HUES6 (cell line): Measurements from ENCODE around the gene STK35.

Experiments
- H3K27ac ChIP-seq: 2 replicates; pipeline ENCODE4 v1.7.0; 2013; ENCODE audit warnings: low read depth, mild to moderate bottlenecking, low read length, inconsistent platforms
- H3K27me3 ChIP-seq: 2 replicates; pipeline ENCODE4 v1.6.1; 2013; ENCODE audit warnings: low read length; ENCODE audit not compliant: control insufficient read depth, insufficient read depth
- H3K36me3 ChIP-seq: 2 replicates; pipeline ENCODE4 v1.6.1; 2013; ENCODE audit warnings: low read length; ENCODE audit not compliant: control insufficient read depth, insufficient read depth
- H3K4me1 ChIP-seq: 2 replicates; pipeline ENCODE4 v1.6.1; 2013; ENCODE audit warnings: low read length; ENCODE audit not compliant: control insufficient read depth, insufficient read depth
- H3K4me3 ChIP-seq: 2 replicates; pipeline ENCODE4 v1.5.1; 2013; ENCODE audit warnings: low read depth, low read length
- H3K9ac ChIP-seq: one replicate; pipeline ENCODE4 v1.6.1; 2013; ENCODE audit warnings: mild to moderate bottlenecking, low read length
- H3K9me3 ChIP-seq: 2 replicates; pipeline ENCODE4 v1.6.1; 2013; ENCODE audit warnings: low read depth, low read length; ENCODE audit not compliant: control insufficient read depth, insufficient read depth

STK35 gene

DNA sequence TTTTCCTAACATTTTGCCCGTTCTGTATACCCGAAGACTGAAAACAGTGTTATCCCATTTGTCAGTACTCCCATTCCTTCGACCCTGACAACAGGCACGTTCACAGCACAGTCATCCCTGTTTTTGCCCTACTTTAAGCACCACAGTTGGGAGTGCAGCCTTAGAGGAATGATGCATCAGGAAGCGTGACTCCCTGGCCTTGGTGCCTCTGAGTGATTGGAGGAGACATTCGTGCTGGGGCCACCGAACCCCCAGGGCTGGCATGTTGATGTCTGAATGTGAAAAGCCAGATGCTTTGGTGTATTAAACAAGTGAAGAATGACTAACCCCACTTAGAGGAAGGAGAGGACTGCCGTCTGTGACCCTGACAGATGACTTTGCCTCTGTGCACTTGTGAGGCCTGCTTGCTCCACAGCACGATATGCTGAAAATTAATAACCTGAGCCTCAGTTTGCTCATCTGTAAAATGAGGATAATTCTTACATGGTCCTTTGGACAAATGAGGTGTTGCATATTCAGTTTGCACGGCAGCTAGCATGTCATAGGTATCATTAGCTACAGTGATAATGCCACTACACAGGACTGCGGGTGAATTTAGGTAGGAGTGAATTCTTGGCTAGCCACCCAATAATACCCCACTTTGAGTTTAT, 36.0 kb downstream of the STK35 start:
- Histone ChIP-seq H3K36me3 (no peaks in the 10 kb centered on the region), H3K27me3 (no peaks in the 10 kb centered on the region), H3K4me3 (no peak overlapping the region), H3K9ac (no peak overlapping the region), H3K27ac (no peak overlapping the region), H3K4me1 (peaks cover 12% of the 10 kb centered on the region; the same call in 1 of the 2 replicates), H3K9me3 (no peaks in the 10 kb centered on the region)

DNA sequence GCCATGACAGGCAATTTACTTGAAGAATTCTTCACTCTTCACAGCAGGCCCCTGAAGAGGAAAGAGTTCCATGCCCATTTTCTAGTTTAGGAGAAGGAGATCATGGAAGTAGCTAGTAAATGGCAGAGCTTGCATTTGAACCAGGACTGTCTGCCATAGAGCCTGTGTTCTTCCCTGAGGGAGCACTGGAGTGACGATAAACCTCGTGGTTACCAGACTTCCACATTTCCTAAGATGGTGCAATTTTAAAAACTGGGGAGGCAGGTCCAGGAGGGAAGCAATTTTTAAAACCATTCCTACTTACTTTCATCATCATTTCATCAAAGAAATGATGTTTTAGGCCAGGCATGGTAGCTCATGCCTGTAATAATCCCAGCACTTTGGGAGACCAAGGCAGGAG, 36.8 kb downstream of the STK35 start:
- Histone ChIP-seq H3K27ac (no peak overlapping the region), H3K4me3 (no peak overlapping the region), H3K9me3 (no peaks in the 10 kb centered on the region), H3K9ac (no peak overlapping the region), H3K4me1 (peaks cover 5% of the 10 kb centered on the region; the same call in 1 of the 2 replicates), H3K27me3 (no peaks in the 10 kb centered on the region), H3K36me3 (no peaks in the 10 kb centered on the region)

GRCh38 chr20:2139250-2139649, 37.6 kb downstream of the STK35 start:
- Histone ChIP-seq H3K4me3 (no peak overlapping the region), H3K9me3 (no peaks in the 10 kb centered on the region), H3K27me3 (no peaks in the 10 kb centered on the region), H3K9ac (no peak overlapping the region), H3K4me1 (no peaks in the 10 kb centered on the region), H3K27ac (no peak overlapping the region), H3K36me3 (peaks cover 4% of the 10 kb centered on the region)

DNA sequence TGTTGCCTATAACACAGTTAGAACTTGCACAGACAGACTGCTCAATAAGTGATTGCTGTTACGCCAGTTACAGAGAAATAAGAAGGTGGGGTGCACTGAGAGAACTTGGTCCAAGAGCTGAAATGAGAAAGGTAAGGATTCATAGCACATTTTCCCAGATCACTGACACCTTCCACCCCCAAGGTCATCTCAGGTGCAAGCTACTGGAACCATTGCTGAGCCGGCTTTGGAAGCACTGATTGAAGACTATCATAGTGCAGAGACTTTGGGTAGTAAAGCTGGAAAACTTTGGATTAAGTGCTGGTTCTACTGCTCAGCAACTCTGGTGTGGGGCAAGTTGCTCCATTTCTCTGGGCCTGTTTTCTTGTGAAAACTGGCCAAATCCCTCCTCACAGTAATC, 38.1 kb downstream of the STK35 start:
- no peaks in the 10 kb centered on the region for H3K9me3 ChIP-seq
- peaks cover 9% of the 10 kb centered on the region for H3K36me3 ChIP-seq
- no peak overlapping the region for H3K27ac ChIP-seq

GRCh38 chr20:2140561-2140960, 38.9 kb downstream of the STK35 start:
- H3K4me3 ChIP-seq: no peak overlapping the region
- H3K9me3 ChIP-seq: no peaks in the 10 kb centered on the region
- H3K4me1 ChIP-seq: peaks cover 3% of the 10 kb centered on the region; the same call in 1 of the 2 replicates
- peaks cover 11% of the 10 kb centered on the region for H3K36me3 ChIP-seq
- no peaks in the 10 kb centered on the region for H3K27me3 ChIP-seq
- no peak overlapping the region for H3K27ac ChIP-seq
- no peak overlapping the region for H3K9ac ChIP-seq

More for the DNA sequence above, 38.1 kb downstream of the STK35 start:
- H3K9ac ChIP-seq: no peak overlapping the region
- H3K4me3 ChIP-seq: no peak overlapping the region
- peaks cover 1% of the 10 kb centered on the region; the same call in 1 of the 2 replicates for H3K4me1 ChIP-seq
- H3K27me3 ChIP-seq: no peaks in the 10 kb centered on the region

DNA sequence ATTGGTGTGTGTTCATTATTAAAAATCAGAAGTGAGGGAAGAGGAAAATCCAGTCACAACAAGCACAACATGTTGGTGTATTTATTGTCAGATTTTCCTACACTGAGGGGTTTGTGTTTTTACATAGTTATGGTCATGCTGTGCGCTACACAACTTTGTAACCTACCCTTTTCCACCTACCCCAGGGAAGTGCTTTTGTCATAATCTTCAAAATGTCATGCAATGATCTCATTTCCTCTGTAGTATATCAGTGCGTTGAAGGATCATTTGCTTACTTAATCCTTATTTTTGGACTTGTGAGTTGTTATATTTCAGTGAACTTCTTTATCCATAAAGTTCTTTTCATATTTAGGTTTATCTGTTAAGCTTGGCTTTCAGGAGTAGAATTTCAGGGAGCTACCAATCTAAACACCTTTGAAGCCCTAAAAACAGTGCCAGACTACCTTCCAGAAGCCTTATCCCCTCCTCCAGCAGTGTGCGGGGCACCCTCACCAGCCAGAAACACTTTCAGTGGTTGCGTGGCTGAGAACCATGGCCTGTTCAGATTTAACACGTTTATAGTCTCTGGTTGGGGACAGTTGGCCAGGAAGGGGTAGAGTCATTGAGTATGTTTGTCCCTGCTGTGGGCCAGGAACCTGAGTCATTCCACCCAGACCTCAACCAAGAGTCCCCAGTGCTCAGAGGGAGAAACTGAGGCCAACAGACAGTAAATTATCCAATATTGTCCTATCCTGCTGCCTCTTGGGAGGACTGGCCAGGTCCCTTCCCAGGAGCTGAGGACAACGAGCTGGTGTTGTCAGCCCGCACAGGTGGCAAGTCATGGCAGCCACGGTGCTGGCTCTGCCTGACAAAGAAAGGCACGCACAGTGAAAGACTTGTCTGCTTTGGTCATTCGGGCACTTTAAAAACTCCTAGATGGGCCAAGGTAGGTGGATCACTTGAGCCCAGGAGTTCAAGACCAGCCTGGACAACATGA, 40.3 kb downstream of the STK35 start:
- Histone ChIP-seq H3K4me3 (no peak overlapping the region), H3K9ac (no peak overlapping the region), H3K4me1 (peaks cover 3% of the 10 kb centered on the region; the same call in 1 of the 2 replicates), H3K27me3 (no peaks in the 10 kb centered on the region), H3K27ac (no peak overlapping the region), H3K9me3 (no peaks in the 10 kb centered on the region), H3K36me3 (peaks cover 11% of the 10 kb centered on the region)

GRCh38 chr20:2142649-2143048, 41.0 kb downstream of the STK35 start:
- Histone ChIP-seq H3K27ac (no peak overlapping the region), H3K4me1 (peaks cover 4% of the 10 kb centered on the region; the same call in 1 of the 2 replicates), H3K36me3 (peaks cover 11% of the 10 kb centered on the region), H3K9ac (no peak overlapping the region), H3K4me3 (no peak overlapping the region), H3K9me3 (no peaks in the 10 kb centered on the region), H3K27me3 (no peaks in the 10 kb centered on the region)

GRCh38 chr20:2143594-2143993, 42.0 kb downstream of the STK35 start:
- Histone ChIP-seq H3K9me3 (no peaks in the 10 kb centered on the region), H3K27ac (no peak overlapping the region), H3K27me3 (no peaks in the 10 kb centered on the region), H3K4me3 (no peak overlapping the region), H3K9ac (no peak overlapping the region), H3K36me3 (peaks cover 11% of the 10 kb centered on the region), H3K4me1 (peaks cover 6% of the 10 kb centered on the region; the same call in 1 of the 2 replicates)

DNA sequence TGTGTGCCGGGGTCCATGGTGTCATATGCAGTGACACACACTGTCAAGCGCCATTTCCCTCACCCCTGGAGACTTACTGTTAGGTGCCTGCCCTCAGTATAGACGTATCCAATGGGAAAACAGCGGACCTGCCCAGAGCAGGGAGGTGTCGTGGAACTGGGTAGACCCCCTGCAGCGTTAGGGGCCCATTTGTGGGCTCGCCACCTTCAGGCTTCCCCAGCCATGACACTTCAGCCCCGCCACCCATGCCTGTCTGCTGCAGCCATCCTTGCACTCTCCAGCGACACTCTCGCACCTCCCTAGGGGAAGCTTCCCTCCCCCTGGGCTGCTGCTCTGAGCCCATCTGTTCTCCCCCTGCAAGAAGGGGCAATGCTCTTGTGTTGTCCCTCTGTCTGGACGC, 43.2 kb downstream of the STK35 start:
- Histone ChIP-seq H3K4me3 (no peak overlapping the region), H3K9me3 (no peaks in the 10 kb centered on the region), H3K27ac (no peak overlapping the region), H3K9ac (no peak overlapping the region), H3K27me3 (no peaks in the 10 kb centered on the region), H3K36me3 (peaks cover 11% of the 10 kb centered on the region), H3K4me1 (peaks cover 15% of the 10 kb centered on the region; the same call in 1 of the 2 replicates)

GRCh38 chr20:2145376-2145775, 43.7 kb downstream of the STK35 start:
- peaks cover 11% of the 10 kb centered on the region for H3K36me3 ChIP-seq
- no peak overlapping the region for H3K4me3 ChIP-seq
- peaks cover 21% of the 10 kb centered on the region; the same call in 1 of the 2 replicates for H3K4me1 ChIP-seq
- no peaks in the 10 kb centered on the region for H3K9me3 ChIP-seq
- no peak overlapping the region for H3K27ac ChIP-seq
- H3K27me3 ChIP-seq: no peaks in the 10 kb centered on the region
- no peak overlapping the region for H3K9ac ChIP-seq
